Measurements from ENCODE around the gene MITF. TPM values are rescaled to one million over a fixed set of nuclear protein-coding genes. Genes with fewer than 3 reads are reported as not detected.

MITF gene, protein sequence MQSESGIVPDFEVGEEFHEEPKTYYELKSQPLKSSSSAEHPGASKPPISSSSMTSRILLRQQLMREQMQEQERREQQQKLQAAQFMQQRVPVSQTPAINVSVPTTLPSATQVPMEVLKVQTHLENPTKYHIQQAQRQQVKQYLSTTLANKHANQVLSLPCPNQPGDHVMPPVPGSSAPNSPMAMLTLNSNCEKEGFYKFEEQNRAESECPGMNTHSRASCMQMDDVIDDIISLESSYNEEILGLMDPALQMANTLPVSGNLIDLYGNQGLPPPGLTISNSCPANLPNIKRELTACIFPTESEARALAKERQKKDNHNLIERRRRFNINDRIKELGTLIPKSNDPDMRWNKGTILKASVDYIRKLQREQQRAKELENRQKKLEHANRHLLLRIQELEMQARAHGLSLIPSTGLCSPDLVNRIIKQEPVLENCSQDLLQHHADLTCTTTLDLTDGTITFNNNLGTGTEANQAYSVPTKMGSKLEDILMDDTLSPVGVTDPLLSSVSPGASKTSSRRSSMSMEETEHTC
- not detected for polyA plus RNA-seq (2012; ENCODE audit: low read depth, missing spikeins)

DNA sequence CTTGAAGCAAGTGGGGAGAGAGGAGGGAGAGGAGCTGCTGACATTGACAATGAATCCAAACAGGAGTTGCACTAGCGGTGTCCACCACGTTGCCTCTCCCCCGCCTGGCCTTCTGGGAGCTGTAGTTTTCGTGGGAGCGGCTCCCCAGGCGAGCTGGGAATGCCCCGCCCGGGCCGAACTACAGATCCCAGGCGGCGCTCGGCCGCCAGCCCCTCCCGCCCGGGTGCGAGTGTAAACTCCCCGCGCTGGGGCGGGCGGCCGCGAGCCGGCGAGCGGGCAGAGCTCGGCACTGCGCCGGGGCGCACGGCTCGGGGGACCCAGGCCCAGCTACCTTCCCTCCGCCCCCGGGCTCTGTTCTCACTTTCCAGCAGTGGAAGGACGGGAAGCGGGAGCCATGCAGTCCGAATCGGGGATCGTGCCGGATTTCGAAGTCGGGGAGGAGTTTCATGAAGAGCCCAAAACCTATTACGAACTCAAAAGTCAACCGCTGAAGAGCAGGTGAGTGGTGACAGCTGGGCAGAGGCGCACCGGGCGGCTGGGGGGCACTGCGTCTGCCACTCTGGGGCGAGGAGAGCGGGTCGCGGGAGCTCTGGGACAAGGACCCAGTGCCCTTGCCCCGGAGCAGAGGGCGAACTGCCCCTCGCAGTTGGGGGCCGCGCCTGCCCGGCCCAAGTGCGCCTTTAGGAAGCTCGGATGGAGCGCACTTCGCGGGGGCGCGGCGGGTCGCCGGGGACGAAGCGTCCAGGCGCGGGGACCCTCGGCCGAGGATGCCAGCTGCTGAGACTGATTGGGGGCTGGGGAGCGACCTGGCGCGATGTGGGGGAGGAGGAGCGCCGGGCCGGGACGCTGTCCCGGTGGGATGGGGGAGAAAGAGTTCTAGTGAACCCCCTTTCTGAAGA, at the start of gene MITF:
Gene MITF, plus strand, starts transcription at position 261 of the 899 bp plus-strand sequence. Its CDS starts 134 bp downstream, at position 395.
- peak; percentile 52 for FAIRE-seq
- DNase-seq (ENCODE audit: insufficient read length, low spot score), result peak; percentile 49
- TF ChIP-seq SPI1 (IDR thresholded peaks at IDR 0.05; ENCODE audit: low read depth, low read length) (no peak), POLR2AphosphoS5 (IDR thresholded peaks at IDR 0.05; ENCODE audit: low read depth, low read length) (no peak), POU2F2 (IDR thresholded peaks at IDR 0.05; ENCODE audit: low read depth, low read length) (no peak), TAF1 (IDR thresholded peaks at IDR 0.05; ENCODE audit: low read depth, low read length) (no peak), POLR2A (IDR thresholded peaks at IDR 0.05; ENCODE audit: low read depth, low read length) (no peak), PAX5 (IDR thresholded peaks at IDR 0.05; ENCODE audit: insufficient read depth, low read length, severe bottlenecking) (no peak)

DNA sequence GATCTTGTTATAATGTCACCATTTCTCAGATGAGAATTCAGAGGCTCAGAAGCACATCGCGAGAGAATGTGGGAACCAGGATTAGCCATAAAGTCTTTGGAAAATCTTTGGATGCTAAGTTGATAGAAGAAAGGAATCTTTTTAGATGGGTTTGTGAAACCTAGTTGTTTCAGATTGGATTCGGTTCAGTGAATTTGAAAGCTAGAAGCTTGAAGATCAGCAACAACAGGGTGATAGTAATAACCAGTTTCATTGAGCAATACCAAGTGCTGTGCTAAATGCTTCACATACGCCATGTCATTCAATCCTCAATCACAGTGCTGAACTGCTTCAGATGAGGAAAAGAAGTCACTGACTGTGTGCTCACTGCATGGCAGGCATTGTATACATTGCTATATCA, 47.4 kb upstream of the MITF start:
- TF ChIP-seq SPI1 (IDR thresholded peaks at IDR 0.05; ENCODE audit: low read depth, low read length) (no peak), POLR2AphosphoS5 (IDR thresholded peaks at IDR 0.05; ENCODE audit: low read depth, low read length) (no peak), POLR2A (IDR thresholded peaks at IDR 0.05; ENCODE audit: low read depth, low read length) (no peak), POU2F2 (IDR thresholded peaks at IDR 0.05; ENCODE audit: low read depth, low read length) (no peak), TAF1 (IDR thresholded peaks at IDR 0.05; ENCODE audit: low read depth, low read length) (no peak), PAX5 (IDR thresholded peaks at IDR 0.05; ENCODE audit: insufficient read depth, low read length, severe bottlenecking) (no peak)
- DNase-seq (ENCODE audit: insufficient read length, low spot score) (no peak), FAIRE-seq (no peak)

DNA sequence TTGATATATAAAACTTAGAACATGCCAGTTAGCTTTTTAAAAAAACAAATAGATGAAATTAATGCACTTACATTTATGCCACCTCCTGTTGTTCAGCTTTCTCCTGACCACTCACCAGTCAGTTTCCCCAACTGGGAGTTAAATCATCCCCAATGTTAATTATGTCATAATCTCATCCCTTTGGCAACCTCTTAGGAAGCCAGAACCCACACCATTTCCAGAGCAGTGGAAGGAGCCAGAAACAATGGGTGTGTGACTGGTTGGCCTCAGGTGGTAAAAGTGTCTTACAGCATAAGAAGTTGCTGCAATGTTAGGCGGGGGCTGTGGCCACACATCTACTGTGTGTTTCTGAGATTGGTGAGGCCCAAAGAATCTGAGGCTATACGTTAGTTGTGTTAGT, 46.5 kb upstream of the MITF start:
- no peak for DNase-seq (ENCODE audit: insufficient read length, low spot score)
- FAIRE-seq, result no peak
- TF ChIP-seq POLR2AphosphoS5 (IDR thresholded peaks at IDR 0.05; ENCODE audit: low read depth, low read length), result no peak
- no peak for TF ChIP-seq SPI1 (IDR thresholded peaks at IDR 0.05; ENCODE audit: low read depth, low read length)
- TF ChIP-seq PAX5 (IDR thresholded peaks at IDR 0.05; ENCODE audit: insufficient read depth, low read length, severe bottlenecking), result no peak
- no peak for TF ChIP-seq POLR2A (IDR thresholded peaks at IDR 0.05; ENCODE audit: low read depth, low read length)
- TF ChIP-seq TAF1 (IDR thresholded peaks at IDR 0.05; ENCODE audit: low read depth, low read length), result no peak
- no peak for TF ChIP-seq POU2F2 (IDR thresholded peaks at IDR 0.05; ENCODE audit: low read depth, low read length)

DNA sequence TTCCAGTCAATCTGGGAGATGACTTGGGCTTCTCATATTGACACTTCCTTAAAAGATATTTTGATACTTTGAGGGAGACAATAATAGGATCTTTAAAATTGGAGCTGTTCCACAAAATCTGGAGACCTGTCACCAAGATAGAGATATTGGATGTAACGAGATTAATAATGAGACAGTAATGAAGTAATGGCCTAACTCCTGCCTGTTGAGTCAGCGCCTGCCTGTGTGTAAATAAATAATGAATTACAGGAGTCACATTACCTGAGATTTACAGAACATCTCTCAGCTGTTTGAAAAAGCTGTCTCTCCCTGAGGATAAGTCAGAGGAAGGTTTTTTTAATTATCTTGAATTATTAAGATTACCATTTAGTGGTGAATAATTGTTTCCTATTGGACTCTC, 43.8 kb upstream of the MITF start:
- no peak for DNase-seq (ENCODE audit: insufficient read length, low spot score)
- FAIRE-seq, result no peak
- TF ChIP-seq SPI1 (IDR thresholded peaks at IDR 0.05; ENCODE audit: low read depth, low read length) (no peak), PAX5 (IDR thresholded peaks at IDR 0.05; ENCODE audit: insufficient read depth, low read length, severe bottlenecking) (no peak), POLR2A (IDR thresholded peaks at IDR 0.05; ENCODE audit: low read depth, low read length) (no peak), POU2F2 (IDR thresholded peaks at IDR 0.05; ENCODE audit: low read depth, low read length) (no peak), POLR2AphosphoS5 (IDR thresholded peaks at IDR 0.05; ENCODE audit: low read depth, low read length) (no peak), TAF1 (IDR thresholded peaks at IDR 0.05; ENCODE audit: low read depth, low read length) (no peak)

DNA sequence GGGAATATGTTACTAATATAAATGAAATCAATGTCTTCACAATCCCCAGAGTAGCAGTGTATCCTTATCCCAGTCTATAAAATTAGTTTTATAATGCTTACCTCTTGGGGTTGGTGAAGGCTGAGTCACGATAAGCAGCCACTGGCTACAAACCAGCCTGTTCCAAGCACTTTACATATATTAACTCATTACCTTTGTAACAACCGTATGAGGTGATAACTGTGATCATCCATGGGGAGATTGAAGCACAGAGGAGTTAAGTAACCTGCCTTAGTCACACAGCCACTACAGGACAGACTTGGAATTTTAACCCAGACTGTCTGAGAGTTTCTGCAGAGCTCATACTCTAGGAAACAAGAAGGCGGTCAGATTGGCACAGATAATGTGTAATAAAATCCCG, 43.3 kb upstream of the MITF start:
- TF ChIP-seq POLR2AphosphoS5 (IDR thresholded peaks at IDR 0.05; ENCODE audit: low read depth, low read length) (no peak), POU2F2 (IDR thresholded peaks at IDR 0.05; ENCODE audit: low read depth, low read length) (no peak), PAX5 (IDR thresholded peaks at IDR 0.05; ENCODE audit: insufficient read depth, low read length, severe bottlenecking) (no peak), TAF1 (IDR thresholded peaks at IDR 0.05; ENCODE audit: low read depth, low read length) (no peak), SPI1 (IDR thresholded peaks at IDR 0.05; ENCODE audit: low read depth, low read length) (no peak), POLR2A (IDR thresholded peaks at IDR 0.05; ENCODE audit: low read depth, low read length) (no peak)
- DNase-seq (ENCODE audit: insufficient read length, low spot score) (no peak), FAIRE-seq (no peak)

DNA sequence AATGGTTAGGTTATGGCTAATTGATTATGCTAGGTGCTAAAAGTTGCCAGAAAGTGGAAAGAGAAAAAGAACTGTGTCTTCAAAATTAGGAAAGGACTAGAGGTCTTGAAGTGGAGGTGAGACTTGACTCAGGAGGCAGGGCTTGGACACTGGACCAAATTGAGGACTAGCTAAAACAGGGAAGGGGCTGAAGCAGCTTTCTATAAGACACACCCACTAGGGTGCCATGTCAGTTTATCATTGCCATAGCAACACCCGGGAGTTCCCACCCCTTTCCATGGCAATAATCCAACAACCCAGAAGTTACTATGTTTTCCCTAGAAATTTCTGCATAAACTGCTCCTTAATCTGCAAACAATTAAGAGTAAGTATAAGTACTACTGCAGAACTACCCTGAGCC, 42.9 kb upstream of the MITF start:
- FAIRE-seq (no peak), DNase-seq (ENCODE audit: insufficient read length, low spot score) (no peak)
- TF ChIP-seq POLR2A (IDR thresholded peaks at IDR 0.05; ENCODE audit: low read depth, low read length) (no peak), SPI1 (IDR thresholded peaks at IDR 0.05; ENCODE audit: low read depth, low read length) (no peak), POU2F2 (IDR thresholded peaks at IDR 0.05; ENCODE audit: low read depth, low read length) (no peak), PAX5 (IDR thresholded peaks at IDR 0.05; ENCODE audit: insufficient read depth, low read length, severe bottlenecking) (no peak), POLR2AphosphoS5 (IDR thresholded peaks at IDR 0.05; ENCODE audit: low read depth, low read length) (no peak), TAF1 (IDR thresholded peaks at IDR 0.05; ENCODE audit: low read depth, low read length) (no peak)

DNA sequence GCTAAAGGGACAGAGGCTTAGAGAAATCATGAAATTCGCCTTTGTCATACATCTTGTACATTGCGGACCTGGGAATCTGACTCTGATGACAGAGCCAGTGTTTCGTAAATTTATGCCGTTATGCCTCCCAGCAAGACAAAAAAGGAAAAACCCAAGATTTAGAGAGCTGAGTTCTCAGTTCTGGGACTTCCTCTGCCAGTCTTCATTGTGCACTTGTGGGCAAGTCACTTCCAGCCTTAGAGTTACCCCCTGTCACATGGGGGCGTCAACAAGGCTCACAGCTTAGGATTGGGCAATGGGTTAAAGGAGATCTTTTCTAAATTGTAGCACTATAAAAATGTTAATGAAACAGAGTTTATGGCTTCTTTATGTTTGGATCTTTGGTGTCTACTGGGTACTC, 41.9 kb upstream of the MITF start:
- FAIRE-seq, result no peak
- no peak for TF ChIP-seq SPI1 (IDR thresholded peaks at IDR 0.05; ENCODE audit: low read depth, low read length)
- TF ChIP-seq POU2F2 (IDR thresholded peaks at IDR 0.05; ENCODE audit: low read depth, low read length), result no peak
- no peak for TF ChIP-seq POLR2AphosphoS5 (IDR thresholded peaks at IDR 0.05; ENCODE audit: low read depth, low read length)
- no peak for TF ChIP-seq TAF1 (IDR thresholded peaks at IDR 0.05; ENCODE audit: low read depth, low read length)
- TF ChIP-seq PAX5 (IDR thresholded peaks at IDR 0.05; ENCODE audit: insufficient read depth, low read length, severe bottlenecking), result no peak
- no peak for TF ChIP-seq POLR2A (IDR thresholded peaks at IDR 0.05; ENCODE audit: low read depth, low read length)
- DNase-seq (ENCODE audit: insufficient read length, low spot score), result no peak

DNA sequence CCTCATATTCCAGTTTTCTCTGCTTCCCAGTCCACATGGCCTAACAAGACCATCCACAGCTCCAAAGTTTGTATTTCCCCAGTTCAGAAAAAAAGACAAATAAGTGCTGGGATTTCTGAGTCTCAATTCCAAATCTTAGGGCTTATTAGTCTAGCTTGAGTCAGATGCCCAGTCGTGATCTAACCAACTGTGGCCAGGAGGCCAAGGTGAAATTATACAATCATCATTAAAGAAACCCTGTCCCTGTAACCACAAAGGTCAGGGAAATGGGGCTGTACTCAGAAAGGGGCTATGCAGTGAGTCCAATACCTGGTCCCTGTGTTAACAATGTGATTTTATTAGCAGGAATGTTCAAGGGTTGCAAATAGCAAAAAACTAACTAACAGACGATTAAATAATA, 40.5 kb upstream of the MITF start:
- DNase-seq (ENCODE audit: insufficient read length, low spot score) (no peak), FAIRE-seq (no peak)
- TF ChIP-seq POU2F2 (IDR thresholded peaks at IDR 0.05; ENCODE audit: low read depth, low read length), result no peak
- no peak for TF ChIP-seq TAF1 (IDR thresholded peaks at IDR 0.05; ENCODE audit: low read depth, low read length)
- TF ChIP-seq POLR2AphosphoS5 (IDR thresholded peaks at IDR 0.05; ENCODE audit: low read depth, low read length), result no peak
- TF ChIP-seq PAX5 (IDR thresholded peaks at IDR 0.05; ENCODE audit: insufficient read depth, low read length, severe bottlenecking), result no peak
- TF ChIP-seq SPI1 (IDR thresholded peaks at IDR 0.05; ENCODE audit: low read depth, low read length), result no peak
- TF ChIP-seq POLR2A (IDR thresholded peaks at IDR 0.05; ENCODE audit: low read depth, low read length), result no peak

Data from GM12891 (cell line).